Measurements from ENCODE around the gene ARHGAP24. TPM values are rescaled to one million over a fixed set of nuclear protein-coding genes. Genes with fewer than 3 reads are reported as not detected.

The ARHGAP24 gene
- polyA plus RNA-seq, 3 donors, result 12.5 to 32.0 (median 18.8) TPM

GRCh38 chr4:85772470-85772869 is 297.5 kb downstream of the ARHGAP24 start:
- Histone ChIP-seq H3K27ac (ENCODE audit: low read depth in 1 of 2, low read length in 2 of 2) (no peak overlapping the region), H3K79me2 (ENCODE audit: insufficient read depth, low read length) (no peaks in the 10 kb centered on the region), H4K20me1 (ENCODE audit: insufficient read depth, low read length) (peaks cover 12% of the 10 kb centered on the region), H3K9ac (ENCODE audit: insufficient read depth, low read length, poor library complexity, severe bottlenecking) (no peak overlapping the region), H2AFZ (ENCODE audit: insufficient read depth, low read depth, low read length, poor library complexity, severe bottlenecking) (no peak overlapping the region), H3K4me1 (ENCODE audit: control insufficient read depth in 1 of 2, insufficient read depth in 2 of 2, low read length in 2 of 2) (no peaks in the 10 kb centered on the region), H3K4me3 (replicated peaks in 1 of 3; ENCODE audit: low read depth in 2 of 3, low read length in 3 of 3) (no peak overlapping the region), H3K27me3 (ENCODE audit: control insufficient read depth in 2 of 2, insufficient read depth in 2 of 2, low read length in 2 of 2) (no peaks in the 10 kb centered on the region), H3K36me3 (replicated peaks in 1 of 2; ENCODE audit: control insufficient read depth in 1 of 2, insufficient read depth in 2 of 2, low read length in 2 of 2) (no peaks in the 10 kb centered on the region), H3K4me2 (replicated peaks; ENCODE audit: extremely low read depth, low read length, poor library complexity, severe bottlenecking) (no peak overlapping the region), H3K9me3 (replicated peaks in 1 of 2; ENCODE audit: control insufficient read depth in 1 of 2, insufficient read depth in 1 of 2, low read length in 2 of 2) (no peaks in the 10 kb centered on the region)
- Mint-ChIP-seq H3K27me3 (ENCODE audit: low read depth in 3 of 3) (no peaks in the 10 kb centered on the region), H3K9me3 (peaks cover 0 to 2% (median 0%) of the 10 kb centered on the region in 7 donors), H3K27ac (no peak overlapping the region), H3K36me3 (peaks cover 0 to under 1% of the 10 kb centered on the region in 2 donors), H3K4me1 (no peaks in the 10 kb centered on the region), H3K4me3 (no peak overlapping the region)
- intact Hi-C loops (cut with micrococcal nuclease), result no loop called here
- no CpG with 5 or more reads among the region's 1 CpG for WGBS (ENCODE audit: insufficient coverage)
- TF ChIP-seq CTCF (IDR thresholded peaks at IDR 0.05), result no peak
- no peak for DNase-seq

GRCh38 chr4:85773372-85773771 is 298.4 kb downstream of the ARHGAP24 start:
- no peak for TF ChIP-seq CTCF (IDR thresholded peaks at IDR 0.05)
- Histone ChIP-seq H3K9me3 (replicated peaks in 1 of 2; ENCODE audit: control insufficient read depth in 1 of 2, insufficient read depth in 1 of 2, low read length in 2 of 2) (no peaks in the 10 kb centered on the region), H3K4me2 (replicated peaks; ENCODE audit: extremely low read depth, low read length, poor library complexity, severe bottlenecking) (no peak overlapping the region), H4K20me1 (ENCODE audit: insufficient read depth, low read length) (peaks cover 9% of the 10 kb centered on the region), H3K79me2 (ENCODE audit: insufficient read depth, low read length) (no peaks in the 10 kb centered on the region), H3K27me3 (ENCODE audit: control insufficient read depth in 2 of 2, insufficient read depth in 2 of 2, low read length in 2 of 2) (no peaks in the 10 kb centered on the region), H3K9ac (ENCODE audit: insufficient read depth, low read length, poor library complexity, severe bottlenecking) (no peak overlapping the region), H2AFZ (ENCODE audit: insufficient read depth, low read depth, low read length, poor library complexity, severe bottlenecking) (no peak overlapping the region), H3K4me1 (ENCODE audit: control insufficient read depth in 1 of 2, insufficient read depth in 2 of 2, low read length in 2 of 2) (peaks cover 6% of the 10 kb centered on the region in 2 donors), H3K36me3 (replicated peaks in 1 of 2; ENCODE audit: control insufficient read depth in 1 of 2, insufficient read depth in 2 of 2, low read length in 2 of 2) (no peaks in the 10 kb centered on the region), H3K4me3 (replicated peaks in 1 of 3; ENCODE audit: low read depth in 2 of 3, low read length in 3 of 3) (no peak overlapping the region), H3K27ac (ENCODE audit: low read depth in 1 of 2, low read length in 2 of 2) (no peak overlapping the region)
- Mint-ChIP-seq H3K9me3 (peaks cover 0 to 2% (median 0%) of the 10 kb centered on the region in 7 donors), H3K27me3 (ENCODE audit: low read depth in 3 of 3) (no peaks in the 10 kb centered on the region), H3K4me3 (no peak overlapping the region), H3K36me3 (peaks cover 0 to 1% of the 10 kb centered on the region in 2 donors), H3K4me1 (peaks cover 7% of the 10 kb centered on the region), H3K27ac (no peak overlapping the region)
- DNase-seq, result no peak
- intact Hi-C loops (cut with micrococcal nuclease), result no loop called here
- WGBS (ENCODE audit: insufficient coverage), result no CpG with 5 or more reads among the region's 1 CpG

Measured in CD14-positive monocyte (primary cell).